Tibial nerve (tissue), 3 donors: ENCODE measurements around the gene RYR1.

Source experiments
- POLR2A ChIP-seq, 2 donors: fragments of 450-650 bp; IDR thresholded peaks; one replicate each; pipeline ENCODE4 v1.6.1; 2017; ENCODE audit warnings: antibody characterized with exemption in 2 of 2, mild to moderate bottlenecking in 2 of 2, moderate library complexity in 2 of 2
- TF ChIP-seq, protein P1 (sequence below), 5 experiments: fragments of 200-600 bp in 3 of 5; fragments of 450-650 bp in 2 of 5; sonication (generic) in 3 of 5; IDR thresholded peaks; one replicate each; pipeline ENCODE4 v1.5.1; 2016 to 2019; ENCODE audit warnings: antibody characterized with exemption in 5 of 5, mild to moderate bottlenecking in 3 of 5, moderate library complexity in 2 of 5

DNA sequence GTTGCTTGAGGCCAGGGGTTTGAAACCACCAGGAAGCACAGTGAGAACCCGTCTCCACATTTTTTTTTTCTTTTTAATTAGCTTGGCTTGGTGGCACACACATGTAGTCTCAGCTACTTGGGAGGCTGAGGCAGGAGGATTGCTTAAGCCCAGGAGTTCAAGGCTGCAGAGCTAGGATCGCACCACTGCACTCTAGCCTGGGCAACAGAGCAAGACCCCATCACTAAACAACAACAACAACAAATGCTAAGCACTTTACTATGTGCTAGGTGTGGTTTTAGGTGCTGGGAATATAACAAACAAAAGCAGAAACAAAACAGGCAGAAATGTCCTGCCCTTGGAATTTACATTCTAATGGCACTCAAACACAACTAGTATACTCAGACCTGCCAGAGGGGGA, 51.3 kb downstream of the RYR1 start:
- TF ChIP-seq, protein P1, sequence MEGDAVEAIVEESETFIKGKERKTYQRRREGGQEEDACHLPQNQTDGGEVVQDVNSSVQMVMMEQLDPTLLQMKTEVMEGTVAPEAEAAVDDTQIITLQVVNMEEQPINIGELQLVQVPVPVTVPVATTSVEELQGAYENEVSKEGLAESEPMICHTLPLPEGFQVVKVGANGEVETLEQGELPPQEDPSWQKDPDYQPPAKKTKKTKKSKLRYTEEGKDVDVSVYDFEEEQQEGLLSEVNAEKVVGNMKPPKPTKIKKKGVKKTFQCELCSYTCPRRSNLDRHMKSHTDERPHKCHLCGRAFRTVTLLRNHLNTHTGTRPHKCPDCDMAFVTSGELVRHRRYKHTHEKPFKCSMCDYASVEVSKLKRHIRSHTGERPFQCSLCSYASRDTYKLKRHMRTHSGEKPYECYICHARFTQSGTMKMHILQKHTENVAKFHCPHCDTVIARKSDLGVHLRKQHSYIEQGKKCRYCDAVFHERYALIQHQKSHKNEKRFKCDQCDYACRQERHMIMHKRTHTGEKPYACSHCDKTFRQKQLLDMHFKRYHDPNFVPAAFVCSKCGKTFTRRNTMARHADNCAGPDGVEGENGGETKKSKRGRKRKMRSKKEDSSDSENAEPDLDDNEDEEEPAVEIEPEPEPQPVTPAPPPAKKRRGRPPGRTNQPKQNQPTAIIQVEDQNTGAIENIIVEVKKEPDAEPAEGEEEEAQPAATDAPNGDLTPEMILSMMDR (IDR thresholded peaks at IDR 0.05) = no peak
- no peak for TF ChIP-seq POLR2A (IDR thresholded peaks at IDR 0.05)
